HG02642 (cell line): Measurements from ENCODE around the gene MED10.
A peak's percentile ranks its signal among the peaks of the same experiment; 100 is the strongest.

Experiments
- ATAC-seq: cut with Tn5 transposase; IDR thresholded peaks from one replicate; pipeline ENCODE4 v1.9.1; 2021; ENCODE audit warnings: mild to moderate bottlenecking; ENCODE audit not compliant: unreplicated experiment, poor library complexity

Gene MED10, protein sequence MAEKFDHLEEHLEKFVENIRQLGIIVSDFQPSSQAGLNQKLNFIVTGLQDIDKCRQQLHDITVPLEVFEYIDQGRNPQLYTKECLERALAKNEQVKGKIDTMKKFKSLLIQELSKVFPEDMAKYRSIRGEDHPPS

DNA sequence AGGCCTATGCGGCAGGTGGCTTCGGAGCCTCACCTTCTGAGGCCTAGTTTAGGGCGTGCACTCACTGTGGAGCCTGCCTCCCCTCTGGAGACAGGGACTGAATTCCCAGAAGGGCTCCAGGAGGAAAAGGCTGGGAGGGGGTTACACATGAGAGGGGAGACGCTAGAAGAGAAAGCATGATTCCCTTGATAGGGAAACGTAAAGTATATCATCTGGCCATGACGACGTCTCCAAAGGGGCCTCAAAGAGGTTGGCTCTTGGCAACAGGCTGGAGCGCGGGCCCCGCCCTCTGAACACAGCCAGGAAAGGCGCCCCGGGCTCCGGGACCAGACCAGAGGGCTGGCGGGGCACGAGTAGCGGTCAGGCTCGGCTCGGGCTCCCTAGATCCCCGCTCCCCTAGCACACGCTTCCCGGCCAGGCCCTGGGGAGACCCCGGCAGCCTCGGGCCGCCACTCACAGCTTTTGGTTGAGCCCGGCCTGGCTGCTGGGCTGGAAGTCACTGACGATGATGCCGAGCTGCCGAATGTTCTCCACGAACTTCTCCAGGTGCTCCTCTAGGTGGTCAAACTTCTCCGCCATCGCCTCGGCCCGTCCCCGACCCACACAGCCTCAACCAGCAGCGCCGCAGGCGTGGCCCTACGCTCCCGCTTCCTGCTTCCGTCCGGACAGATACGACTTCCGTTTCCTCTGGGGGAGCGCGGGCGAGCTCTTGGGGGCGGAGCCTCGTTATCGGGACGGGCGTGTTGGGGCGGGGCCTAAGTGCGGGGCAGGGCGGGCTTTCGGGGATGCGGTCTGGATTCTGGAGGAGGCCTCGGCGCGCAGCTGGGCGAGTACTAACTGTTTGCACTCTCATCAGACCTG, at the start of gene MED10:
Gene MED10 (minus strand): TSS at position 643 of the 861 bp plus-strand sequence. CDS start 64 bp downstream, at position 579.
- peak; percentile 99 for ATAC-seq

GRCh38 chr5:6427694-6428093, 49.3 kb upstream of the MED10 start:
- ATAC-seq = no peak

- ATAC-seq = no peak
Observed at GRCh38 chr5:6424700-6425099, 46.4 kb upstream of the MED10 start.

DNA sequence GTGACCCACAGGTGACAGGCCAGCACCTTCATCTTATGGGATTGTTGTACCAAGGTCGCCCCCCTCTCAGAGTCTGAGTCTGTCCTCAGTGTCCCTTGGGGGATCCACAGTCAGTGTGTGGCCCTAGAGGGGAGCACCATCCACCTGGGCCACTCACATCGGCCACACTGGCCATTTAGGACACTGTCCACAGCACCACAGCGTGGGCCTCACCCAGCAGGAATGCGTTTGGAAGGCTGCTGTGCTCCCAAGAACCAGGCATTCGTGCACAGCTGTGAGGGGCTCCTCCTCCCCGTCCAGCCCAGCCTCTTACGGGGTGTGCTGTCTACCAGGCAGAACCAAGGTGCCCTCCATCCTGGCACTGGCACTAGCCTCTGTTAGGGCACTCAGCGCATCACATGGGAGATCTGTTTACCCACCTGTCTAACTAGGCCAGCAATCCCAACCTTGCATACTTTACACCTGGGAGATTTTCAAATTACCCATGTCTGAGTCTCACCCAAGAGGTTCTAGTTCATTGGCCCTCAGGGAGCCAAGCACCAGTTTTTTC, 45.8 kb upstream of the MED10 start:
- ATAC-seq = no peak

DNA sequence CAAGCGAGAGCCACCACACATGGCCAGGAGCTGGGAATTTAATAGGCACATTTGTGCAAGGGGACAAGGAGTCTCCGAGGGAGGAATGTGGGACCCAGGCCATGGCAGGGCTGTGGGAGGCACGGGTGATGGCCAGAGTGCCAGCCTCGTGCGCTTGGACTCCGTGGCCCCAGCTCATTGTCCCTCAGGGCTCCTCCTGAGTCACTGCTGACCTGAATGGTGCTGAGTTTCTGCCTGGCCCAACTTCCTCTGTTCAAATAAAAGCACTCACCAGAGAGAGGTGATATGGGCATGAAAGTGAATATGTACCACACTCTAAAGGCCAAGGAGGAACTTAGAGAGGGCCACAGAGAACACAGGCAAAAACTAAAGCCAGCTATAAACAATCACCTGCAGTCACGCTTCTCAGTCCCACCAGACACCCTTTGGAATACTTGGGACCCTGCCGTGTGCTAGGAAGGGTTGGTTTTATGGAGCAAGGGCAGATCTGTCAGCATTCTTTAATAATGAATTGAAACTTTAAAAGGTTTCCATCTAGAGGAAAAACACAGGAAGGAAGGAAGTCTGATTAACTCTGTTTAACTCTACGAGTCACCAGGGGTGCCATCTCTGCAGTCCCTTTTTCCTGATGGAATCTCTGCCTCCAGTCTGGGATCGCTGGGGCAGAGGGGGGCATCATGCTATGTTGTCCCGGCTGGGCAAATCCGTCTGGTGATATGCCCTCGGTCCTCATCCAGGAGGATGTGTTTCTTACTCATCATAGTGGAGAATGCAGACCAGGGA, 45.2 kb upstream of the MED10 start:
- ATAC-seq = no peak

- no peak for ATAC-seq
Observed at GRCh38 chr5:6419340-6419852, 41.0 kb upstream of the MED10 start.

DNA sequence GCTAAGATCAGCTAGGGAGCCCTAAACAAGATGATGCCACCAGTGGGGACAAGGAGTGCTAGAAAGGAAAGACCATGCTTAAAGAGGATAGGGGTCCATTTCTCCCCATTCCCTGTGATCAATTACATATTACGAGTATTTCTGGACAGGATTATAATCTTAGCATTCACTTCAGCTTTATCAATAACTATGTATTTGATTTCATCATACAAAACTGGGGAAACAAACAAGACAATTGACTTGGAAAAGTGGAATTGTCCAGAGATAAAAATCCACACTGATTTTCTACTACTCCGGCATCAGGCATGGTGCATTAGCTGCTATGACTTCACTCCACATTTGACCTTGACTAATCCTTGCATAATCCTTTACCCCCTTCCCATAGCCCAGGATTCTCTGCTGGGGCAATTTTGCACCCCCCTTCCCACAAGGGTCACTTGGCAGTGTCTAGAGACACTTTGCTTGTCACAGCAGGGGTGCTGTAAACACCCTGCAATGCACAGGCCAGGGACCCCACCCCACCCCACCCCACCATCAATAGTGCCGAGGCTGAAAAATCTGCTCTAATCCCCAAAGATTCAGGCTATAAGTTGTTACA, 40.4 kb upstream of the MED10 start:
- no peak for ATAC-seq

DNA sequence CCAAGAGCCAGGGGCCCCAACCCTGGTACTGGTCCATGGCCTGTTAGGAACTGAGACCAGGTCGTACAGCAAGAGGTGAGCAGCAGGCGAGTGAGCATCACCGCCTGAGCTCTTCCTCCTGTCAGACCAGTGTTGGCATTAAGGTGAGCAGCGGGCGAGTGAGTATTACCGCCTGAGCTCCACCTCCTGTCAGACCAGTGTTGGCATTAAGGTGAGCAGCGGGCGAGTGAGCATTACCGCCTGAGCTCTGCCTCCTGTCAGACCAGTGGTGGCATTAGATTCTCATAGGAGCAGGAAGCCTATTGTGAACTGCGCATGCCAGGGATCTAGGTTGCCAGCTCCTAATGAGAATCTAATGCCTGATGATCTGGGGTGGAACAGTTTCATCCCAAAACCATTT, 39.3 kb upstream of the MED10 start:
- ATAC-seq = no peak

DNA sequence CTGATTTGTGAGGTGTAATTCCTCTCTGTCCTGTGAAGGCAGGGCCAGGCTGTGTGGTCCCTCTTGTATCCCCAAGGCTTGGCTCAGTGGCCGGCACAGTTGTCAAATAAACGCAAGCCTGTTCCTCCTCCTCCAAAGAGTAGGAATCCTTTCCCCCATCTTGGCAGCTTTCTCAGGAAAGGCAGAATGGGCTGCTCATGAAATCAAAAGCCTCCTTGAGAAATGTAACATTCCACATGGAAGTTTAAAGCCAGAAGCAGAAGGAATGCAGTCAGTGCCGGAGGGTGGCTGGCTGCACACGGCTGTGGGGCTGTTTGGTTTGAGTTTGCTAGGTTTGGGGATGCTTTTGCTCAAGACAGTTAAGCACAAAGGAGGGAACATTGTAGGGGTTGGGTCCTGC, 34.5 kb upstream of the MED10 start:
- no peak for ATAC-seq

GRCh38 chr5:6411141-6411540, 32.8 kb upstream of the MED10 start:
- no peak for ATAC-seq

DNA sequence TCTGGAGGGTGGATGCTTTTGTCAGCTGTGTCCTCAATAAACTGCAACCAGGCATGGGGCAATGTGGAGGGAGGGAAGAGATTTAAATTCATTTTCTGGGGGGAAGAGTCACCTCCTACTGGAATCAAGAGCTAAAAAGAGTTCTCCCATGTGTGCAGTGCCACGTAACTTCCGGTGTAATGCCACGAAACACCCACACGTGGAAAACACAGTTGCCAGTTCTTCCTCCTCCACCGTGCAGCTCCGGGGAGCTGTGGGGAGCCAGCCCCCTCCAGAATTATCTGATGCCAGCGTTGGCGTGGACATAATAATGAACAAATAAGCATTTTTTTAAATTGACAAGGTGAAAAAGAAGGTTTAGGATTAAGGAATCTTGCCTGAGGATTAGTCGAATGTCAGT, 32.1 kb upstream of the MED10 start:
- ATAC-seq = no peak

GRCh38 chr5:6408627-6409446, 30.5 kb upstream of the MED10 start:
- no peak for ATAC-seq

DNA sequence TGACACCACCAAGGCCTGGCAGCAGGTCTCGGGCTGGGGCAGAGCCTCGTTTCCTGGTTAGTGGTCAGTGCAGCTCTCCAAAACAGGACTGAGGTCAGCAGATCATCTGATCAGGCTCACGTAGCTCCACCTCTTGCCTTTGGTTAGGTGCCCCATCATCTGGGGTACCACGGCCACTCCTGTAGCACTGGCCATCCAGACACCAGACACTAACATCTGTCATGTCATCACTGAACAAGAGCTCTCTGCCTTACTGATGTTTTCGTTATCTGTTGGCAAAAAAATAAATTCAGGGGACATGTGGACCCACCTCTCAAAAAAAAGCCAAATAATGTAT, 29.9 kb upstream of the MED10 start:
- no peak for ATAC-seq

DNA sequence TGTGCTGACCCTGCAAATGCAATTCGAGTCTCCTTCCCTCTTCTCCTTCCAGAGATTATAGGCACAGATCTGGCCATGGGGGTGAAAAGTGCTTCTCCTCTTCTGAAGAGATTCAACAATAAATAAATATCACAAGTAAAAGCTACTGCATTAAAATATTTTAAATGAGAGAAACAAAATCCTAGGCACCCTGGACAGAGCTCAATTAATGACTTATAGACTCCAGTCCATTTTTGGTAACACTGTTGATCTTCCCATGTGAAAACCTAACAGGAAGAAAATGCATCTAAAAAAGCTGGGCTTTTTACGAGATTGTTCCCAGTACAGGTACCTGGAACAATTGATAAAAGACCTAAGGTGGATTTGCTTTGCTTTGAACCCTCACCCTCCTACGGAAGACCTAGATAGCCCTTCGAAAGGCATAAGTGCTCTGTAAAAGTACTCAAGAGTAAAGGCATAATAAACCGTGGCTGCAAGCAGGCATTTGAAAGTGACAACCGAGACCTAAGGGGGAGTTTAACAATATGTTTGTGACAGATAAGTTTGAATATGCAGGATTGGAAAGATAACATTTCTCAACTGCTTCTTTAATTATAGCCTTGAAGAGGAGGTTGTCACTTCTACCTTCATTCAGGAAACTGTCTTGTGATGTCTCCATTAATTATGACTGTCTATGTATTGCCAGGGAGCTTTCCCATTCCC, 29.4 kb upstream of the MED10 start:
- ATAC-seq = no peak

DNA sequence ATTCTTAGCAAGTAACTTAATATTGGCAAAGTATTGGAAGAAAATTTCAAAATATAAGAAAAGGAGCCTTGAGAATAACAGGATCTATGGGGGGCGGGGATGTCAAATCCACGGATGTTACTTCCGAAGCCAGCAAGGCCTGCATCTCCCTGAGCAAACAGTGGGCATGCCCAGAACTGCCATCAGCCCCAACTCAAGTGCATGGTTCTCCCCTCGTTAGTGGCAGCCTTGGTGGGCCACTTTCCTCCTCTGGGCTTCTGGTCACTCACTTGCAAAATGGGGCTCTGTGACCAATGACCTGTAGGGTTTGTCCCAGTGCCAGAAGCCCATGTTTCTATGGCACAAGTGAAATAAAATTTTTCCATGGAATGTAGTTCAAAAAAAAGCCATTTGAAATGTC, 27.2 kb upstream of the MED10 start:
- ATAC-seq = no peak

- ATAC-seq = no peak
Observed at GRCh38 chr5:6404129-6404528, 25.8 kb upstream of the MED10 start.

DNA sequence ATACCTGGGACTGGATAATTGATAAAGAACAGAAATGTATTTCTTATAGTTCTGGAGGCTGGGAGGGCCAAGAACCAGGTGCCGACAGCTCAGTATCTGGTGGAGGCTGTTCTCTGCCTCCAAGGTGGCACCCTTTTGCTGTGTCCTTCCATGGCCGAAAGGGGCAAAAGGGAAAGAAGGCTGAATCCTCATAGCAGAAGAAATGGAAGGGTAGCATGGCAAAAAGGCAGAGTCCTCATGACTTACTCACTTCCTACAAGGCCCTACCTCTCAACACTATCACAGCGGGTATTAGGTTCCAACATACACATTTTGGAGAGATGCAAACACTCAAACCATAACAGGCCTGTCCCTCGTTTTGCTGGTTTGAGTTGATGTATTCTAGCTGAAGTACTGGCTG, 25.1 kb upstream of the MED10 start:
- ATAC-seq = no peak

DNA sequence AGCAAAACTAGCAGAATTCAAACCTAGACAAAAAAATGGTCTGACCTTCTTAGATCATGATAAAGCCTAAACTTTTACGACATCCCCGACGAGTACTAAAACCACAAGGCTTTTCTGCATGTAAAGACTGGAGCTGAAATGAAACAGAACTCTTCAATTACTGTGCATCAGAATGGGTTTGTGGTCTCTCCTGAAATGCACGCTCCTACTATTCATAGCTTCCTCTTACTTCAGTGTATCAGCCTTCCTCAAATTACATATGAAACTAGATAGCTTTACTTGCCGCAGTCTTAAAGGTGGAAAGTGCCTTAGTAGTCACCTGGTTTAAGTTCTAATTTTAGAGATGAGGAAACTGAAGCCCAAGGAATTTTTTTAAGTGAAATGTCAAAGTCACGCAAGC, 24.6 kb upstream of the MED10 start:
- no peak for ATAC-seq

DNA sequence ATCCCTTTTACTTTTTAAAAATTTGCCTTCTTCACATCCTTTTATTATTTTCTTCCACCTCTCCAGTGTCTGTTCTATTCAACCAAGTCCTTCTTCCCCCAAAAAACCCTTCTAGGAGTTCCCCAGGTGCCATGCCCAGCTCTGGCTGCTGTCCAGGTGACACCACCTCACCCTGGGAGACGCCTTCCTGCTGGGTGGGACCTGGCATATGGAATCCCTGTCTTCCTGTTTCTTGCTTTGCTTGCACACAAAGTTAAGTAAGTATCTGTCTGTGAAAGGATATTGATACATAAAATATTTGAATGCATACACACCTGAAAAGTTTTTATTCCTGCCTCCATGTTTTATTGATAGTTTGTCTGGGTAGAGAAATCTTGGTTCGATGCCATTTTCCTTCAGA, 23.1 kb upstream of the MED10 start:
- no peak for ATAC-seq
